ENCODE data around the gene NDFIP1. TPM values are rescaled to one million over a fixed set of nuclear protein-coding genes. Genes with fewer than 3 reads are reported as not detected.

The NDFIP1 gene
- total and polyA plus RNA-seq, 10 donors, result 14.2 to 111 (median 72.6) TPM

- intact Hi-C loops (cut with DNase I; ENCODE audit: low total_unique reads), result no loop called here
- Histone ChIP-seq H3K4me3 (no peak overlapping the region), H3K4me1 (no peaks in the 10 kb centered on the region), H3K27ac (no peak overlapping the region), H3K9me3 (no peaks in the 10 kb centered on the region), H3K36me3 (no peaks in the 10 kb centered on the region), H3K27me3 (replicated peaks in 1 of 7) (no peaks in the 10 kb centered on the region)
- WGBS, 5 donors, result 79 to 100% (median 93%) methylated on average over 1 of the region's 1 CpG
- DNase-seq, result no peak
- TF ChIP-seq CTCF (IDR thresholded peaks at IDR 0.05 in 8 of 11, conservative IDR thresholded peaks at IDR 0.05 in 3 of 11), result no peak
Measured at GRCh38 chr5:142078706-142079105, 29.9 kb upstream of the NDFIP1 start.

- Histone ChIP-seq H3K27ac (no peak overlapping the region), H3K4me1 (no peaks in the 10 kb centered on the region), H3K36me3 (no peaks in the 10 kb centered on the region), H3K9me3 (no peaks in the 10 kb centered on the region), H3K4me3 (no peak overlapping the region), H3K27me3 (replicated peaks in 1 of 7) (no peaks in the 10 kb centered on the region)
- WGBS, 5 donors, result 79 to 84% (median 81%) methylated on average over 6 of the region's 6 CpGs
- no peak for DNase-seq
- intact Hi-C loops (cut with DNase I; ENCODE audit: low total_unique reads), result no loop called here
- TF ChIP-seq CTCF (IDR thresholded peaks at IDR 0.05 in 8 of 11, conservative IDR thresholded peaks at IDR 0.05 in 3 of 11) (no peak), POLR2A (IDR thresholded peaks at IDR 0.05) (no peak), POLR2AphosphoS5 (IDR thresholded peaks at IDR 0.05) (no peak)
Measured at GRCh38 chr5:142079306-142079721, 29.3 kb upstream of the NDFIP1 start.

- Histone ChIP-seq H3K4me3 (no peak overlapping the region), H3K9me3 (no peaks in the 10 kb centered on the region), H3K4me1 (no peaks in the 10 kb centered on the region), H3K27ac (no peak overlapping the region), H3K27me3 (replicated peaks in 1 of 7) (no peaks in the 10 kb centered on the region), H3K36me3 (no peaks in the 10 kb centered on the region)
- TF ChIP-seq POLR2A (IDR thresholded peaks at IDR 0.05) (no peak), POLR2AphosphoS5 (IDR thresholded peaks at IDR 0.05) (no peak), CTCF (IDR thresholded peaks at IDR 0.05 in 8 of 11, conservative IDR thresholded peaks at IDR 0.05 in 3 of 11) (no peak)
- intact Hi-C loops (cut with DNase I; ENCODE audit: low total_unique reads), result no loop called here
- no peak for DNase-seq
- 79 to 93% (median 88%) methylated on average over 7 of the region's 7 CpGs for WGBS, 5 donors
Measured at GRCh38 chr5:142080248-142080647, 28.3 kb upstream of the NDFIP1 start.

- Histone ChIP-seq H3K36me3 (no peaks in the 10 kb centered on the region), H3K9me3 (no peaks in the 10 kb centered on the region), H3K27ac (no peak overlapping the region), H3K4me3 (no peak overlapping the region), H3K4me1 (no peaks in the 10 kb centered on the region), H3K27me3 (replicated peaks in 1 of 7) (no peaks in the 10 kb centered on the region)
- no peak for DNase-seq
- intact Hi-C loops (cut with DNase I; ENCODE audit: low total_unique reads), result no loop called here
- TF ChIP-seq CTCF (IDR thresholded peaks at IDR 0.05 in 8 of 11, conservative IDR thresholded peaks at IDR 0.05 in 3 of 11) (no peak), POLR2A (IDR thresholded peaks at IDR 0.05) (no peak), POLR2AphosphoS5 (IDR thresholded peaks at IDR 0.05) (no peak)
Measured at GRCh38 chr5:142082182-142082781, 26.3 kb upstream of the NDFIP1 start.

Measured in spleen (tissue), 11 donors.